K562 (cell line): ENCODE results near the gene STIL. TPM values are rescaled to one million over a fixed set of nuclear protein-coding genes. Genes with fewer than 3 reads are reported as not detected.

Experiments
- DIDO1 ChIP-seq: fragments of 450-650 bp; IDR thresholded peaks from 2 replicates; pipeline ENCODE4 v1.6.1; 2016; ENCODE audit warnings: low read depth, missing biosample characterization, missing genetic modification characterization
- EWSR1 ChIP-seq: fragments of 450-650 bp; IDR thresholded peaks from 2 replicates; pipeline ENCODE4 v1.6.1; 2018; ENCODE audit warnings: borderline replicate concordance, mild to moderate bottlenecking, low read depth, moderate library complexity; ENCODE audit not compliant: partially characterized antibody
- KLF16 ChIP-seq: IDR thresholded peaks from 2 replicates; pipeline ENCODE4 v1.6.1; 2016; ENCODE audit warnings: antibody characterized with exemption
- ZNF124 ChIP-seq: sonication (generic); formaldehyde crosslinking; IDR thresholded peaks from 2 replicates; pipeline ENCODE4 v1.8.1; 2022; ENCODE audit warnings: missing genetic modification reagents
- ZNF134 ChIP-seq: fragments of 250-450 bp; sonication (Bioruptor Pico); conservative IDR thresholded peaks from 2 replicates; pipeline ENCODE4 v1.4.0; 2020
- ZNF384 ChIP-seq: IDR thresholded peaks from 2 replicates; pipeline ENCODE4 v1.6.1; 2012; ENCODE audit warnings: low read depth, low read length, improper control_type of control experiment
- polyA plus RNA-seq, 8 experiments: library from polyadenylated mRNA; depleted of rRNA in 4 of 8; stranded (reverse) in 5 of 8; unstranded in 3 of 8; fragments of >200 nt; fragmentation: Nextera tagmentation in 2 of 8; fragmentation: Illumina TruSeq in 1 of 8; extraction: Ambion mirVana in 2 of 8; extraction: Trizol in 1 of 8; gene quantifications; 2 replicates each; pipeline versions ENCODE4 v1.2.1 to v1.2.3, GENCODE V29; 2011 to 2014; ENCODE audit warnings: inconsistent platforms in 1 of 8, missing spikeins in 1 of 8
- total RNA-seq, 7 experiments: library from RNA; depleted of rRNA in 6 of 7; stranded (reverse); fragments of >200 nt in 6 of 7; fragmentation: Illumina TruSeq in 2 of 7; extraction: Trizol in 2 of 7; gene quantifications; 2 replicates each; pipeline versions ENCODE4 v1.2.1 to v1.2.3, GENCODE V29; 2011 to 2021; ENCODE audit warnings: low replicate concordance in 1 of 7
- TF ChIP-seq, protein P1 (sequence below): fragments of 450-650 bp; IDR thresholded peaks from 2 replicates; pipeline ENCODE4 v1.6.1; 2018; ENCODE audit warnings: mild to moderate bottlenecking, low read depth; ENCODE audit not compliant: partially characterized antibody
- TF ChIP-seq, protein P2 (sequence below), 2 experiments: fragments of 450-650 bp; IDR thresholded peaks; 2 replicates each; pipeline ENCODE4 v1.6.1; 2016
- TF ChIP-seq, protein P3 (sequence below): IDR thresholded peaks from 3 replicates; pipeline ENCODE4 v1.6.1; 2011; ENCODE audit warnings: borderline replicate concordance, mild to moderate bottlenecking, moderate library complexity; ENCODE audit not compliant: insufficient read length; ENCODE audit errors: extremely low read depth
- TF ChIP-seq, protein P4 (sequence below): sonication (generic); formaldehyde crosslinking; IDR thresholded peaks from 2 replicates; pipeline ENCODE4 v1.8.0; 2022; ENCODE audit warnings: missing genetic modification reagents, mild to moderate bottlenecking, borderline replicate concordance
- TF ChIP-seq, protein P5 (sequence below), 2 experiments: fragments of 150-350 bp in 1 of 2; IDR thresholded peaks; 2 replicates each; pipeline ENCODE4 v1.6.1; 2012 to 2016; ENCODE audit warnings: low read depth in 2 of 2, low read length in 2 of 2, mild to moderate bottlenecking in 1 of 2, moderate library complexity in 1 of 2
- TF ChIP-seq, protein P6 (sequence below): sonication (generic); formaldehyde crosslinking; IDR thresholded peaks from 2 replicates; pipeline ENCODE4 v1.8.1; 2022; ENCODE audit warnings: missing genetic modification reagents

STIL gene
- total and polyA plus RNA-seq, 9 of the 15 experiments (the other 6 are each of a cell fraction or from before 2014, with no cell fraction given), result 10.5 to 77.4 (median 39.6) TPM

DNA sequence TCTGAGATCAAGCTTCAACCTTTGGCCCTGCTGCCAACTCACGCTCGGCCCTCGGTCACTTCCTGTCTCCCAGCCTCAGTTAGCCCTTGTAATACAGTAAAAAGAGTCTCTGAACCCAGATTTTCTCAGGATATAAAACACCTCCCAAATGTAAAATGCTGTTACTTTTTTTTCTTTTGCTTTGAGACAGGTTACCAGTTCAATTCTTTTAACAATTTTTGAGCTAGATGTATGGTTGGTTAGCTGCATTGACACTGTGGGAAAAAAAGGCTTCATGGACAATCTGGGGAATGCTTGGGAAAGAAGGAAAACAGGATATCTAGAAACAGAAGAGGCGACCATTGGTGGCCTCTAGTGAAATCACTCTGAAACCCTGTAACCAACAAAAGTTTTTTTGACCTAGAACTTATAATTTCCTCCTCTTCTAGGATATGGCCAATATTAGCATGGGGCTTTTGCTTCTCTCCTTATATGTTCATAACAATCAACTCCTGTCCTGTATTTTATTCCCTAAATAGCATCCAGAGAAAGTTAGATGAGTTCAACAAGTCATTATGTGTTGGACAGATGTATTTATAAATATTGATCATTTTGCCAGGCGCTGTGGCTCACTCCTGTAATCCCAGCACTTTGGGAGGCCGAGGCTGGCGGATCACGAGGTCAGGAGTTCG lies 21.0 kb upstream of the STIL start (continued):
- TF ChIP-seq, protein P1, sequence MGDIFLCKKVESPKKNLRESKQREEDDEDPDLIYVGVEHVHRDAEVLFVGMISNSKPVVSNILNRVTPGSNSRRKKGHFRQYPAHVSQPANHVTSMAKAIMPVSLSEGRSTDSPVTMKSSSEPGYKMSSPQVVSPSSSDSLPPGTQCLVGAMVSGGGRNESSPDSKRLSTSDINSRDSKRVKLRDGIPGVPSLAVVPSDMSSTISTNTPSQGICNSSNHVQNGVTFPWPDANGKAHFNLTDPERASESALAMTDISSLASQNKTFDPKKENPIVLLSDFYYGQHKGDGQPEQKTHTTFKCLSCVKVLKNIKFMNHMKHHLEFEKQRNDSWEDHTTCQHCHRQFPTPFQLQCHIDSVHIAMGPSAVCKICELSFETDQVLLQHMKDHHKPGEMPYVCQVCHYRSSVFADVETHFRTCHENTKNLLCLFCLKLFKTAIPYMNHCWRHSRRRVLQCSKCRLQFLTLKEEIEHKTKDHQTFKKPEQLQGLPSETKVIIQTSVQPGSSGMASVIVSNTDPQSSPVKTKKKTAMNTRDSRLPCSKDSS, result peak; percentile 10
- TF ChIP-seq DIDO1, result no peak
- TF ChIP-seq, protein P2, sequence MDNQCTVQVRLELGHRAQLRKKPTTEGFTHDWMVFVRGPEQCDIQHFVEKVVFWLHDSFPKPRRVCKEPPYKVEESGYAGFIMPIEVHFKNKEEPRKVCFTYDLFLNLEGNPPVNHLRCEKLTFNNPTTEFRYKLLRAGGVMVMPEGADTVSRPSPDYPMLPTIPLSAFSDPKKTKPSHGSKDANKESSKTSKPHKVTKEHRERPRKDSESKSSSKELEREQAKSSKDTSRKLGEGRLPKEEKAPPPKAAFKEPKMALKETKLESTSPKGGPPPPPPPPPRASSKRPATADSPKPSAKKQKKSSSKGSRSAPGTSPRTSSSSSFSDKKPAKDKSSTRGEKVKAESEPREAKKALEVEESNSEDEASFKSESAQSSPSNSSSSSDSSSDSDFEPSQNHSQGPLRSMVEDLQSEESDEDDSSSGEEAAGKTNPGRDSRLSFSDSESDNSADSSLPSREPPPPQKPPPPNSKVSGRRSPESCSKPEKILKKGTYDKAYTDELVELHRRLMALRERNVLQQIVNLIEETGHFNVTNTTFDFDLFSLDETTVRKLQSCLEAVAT (IDR thresholded peaks at IDR 0.05), result 0 out of 4 replicates have a peak, but pooled peaks of 1 of the 2 experiments have one; percentile 21
- no peak for TF ChIP-seq KLF16
- TF ChIP-seq, protein P3, sequence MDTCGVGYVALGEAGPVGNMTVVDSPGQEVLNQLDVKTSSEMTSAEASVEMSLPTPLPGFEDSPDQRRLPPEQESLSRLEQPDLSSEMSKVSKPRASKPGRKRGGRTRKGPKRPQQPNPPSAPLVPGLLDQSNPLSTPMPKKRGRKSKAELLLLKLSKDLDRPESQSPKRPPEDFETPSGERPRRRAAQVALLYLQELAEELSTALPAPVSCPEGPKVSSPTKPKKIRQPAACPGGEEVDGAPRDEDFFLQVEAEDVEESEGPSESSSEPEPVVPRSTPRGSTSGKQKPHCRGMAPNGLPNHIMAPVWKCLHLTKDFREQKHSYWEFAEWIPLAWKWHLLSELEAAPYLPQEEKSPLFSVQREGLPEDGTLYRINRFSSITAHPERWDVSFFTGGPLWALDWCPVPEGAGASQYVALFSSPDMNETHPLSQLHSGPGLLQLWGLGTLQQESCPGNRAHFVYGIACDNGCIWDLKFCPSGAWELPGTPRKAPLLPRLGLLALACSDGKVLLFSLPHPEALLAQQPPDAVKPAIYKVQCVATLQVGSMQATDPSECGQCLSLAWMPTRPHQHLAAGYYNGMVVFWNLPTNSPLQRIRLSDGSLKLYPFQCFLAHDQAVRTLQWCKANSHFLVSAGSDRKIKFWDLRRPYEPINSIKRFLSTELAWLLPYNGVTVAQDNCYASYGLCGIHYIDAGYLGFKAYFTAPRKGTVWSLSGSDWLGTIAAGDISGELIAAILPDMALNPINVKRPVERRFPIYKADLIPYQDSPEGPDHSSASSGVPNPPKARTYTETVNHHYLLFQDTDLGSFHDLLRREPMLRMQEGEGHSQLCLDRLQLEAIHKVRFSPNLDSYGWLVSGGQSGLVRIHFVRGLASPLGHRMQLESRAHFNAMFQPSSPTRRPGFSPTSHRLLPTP, result no peak
- TF ChIP-seq, protein P4, sequence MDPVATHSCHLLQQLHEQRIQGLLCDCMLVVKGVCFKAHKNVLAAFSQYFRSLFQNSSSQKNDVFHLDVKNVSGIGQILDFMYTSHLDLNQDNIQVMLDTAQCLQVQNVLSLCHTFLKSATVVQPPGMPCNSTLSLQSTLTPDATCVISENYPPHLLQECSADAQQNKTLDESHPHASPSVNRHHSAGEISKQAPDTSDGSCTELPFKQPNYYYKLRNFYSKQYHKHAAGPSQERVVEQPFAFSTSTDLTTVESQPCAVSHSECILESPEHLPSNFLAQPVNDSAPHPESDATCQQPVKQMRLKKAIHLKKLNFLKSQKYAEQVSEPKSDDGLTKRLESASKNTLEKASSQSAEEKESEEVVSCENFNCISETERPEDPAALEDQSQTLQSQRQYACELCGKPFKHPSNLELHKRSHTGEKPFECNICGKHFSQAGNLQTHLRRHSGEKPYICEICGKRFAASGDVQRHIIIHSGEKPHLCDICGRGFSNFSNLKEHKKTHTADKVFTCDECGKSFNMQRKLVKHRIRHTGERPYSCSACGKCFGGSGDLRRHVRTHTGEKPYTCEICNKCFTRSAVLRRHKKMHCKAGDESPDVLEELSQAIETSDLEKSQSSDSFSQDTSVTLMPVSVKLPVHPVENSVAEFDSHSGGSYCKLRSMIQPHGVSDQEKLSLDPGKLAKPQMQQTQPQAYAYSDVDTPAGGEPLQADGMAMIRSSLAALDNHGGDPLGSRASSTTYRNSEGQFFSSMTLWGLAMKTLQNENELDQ (CRISPR knock-in tag), result no peak
- TF ChIP-seq, protein P5, sequence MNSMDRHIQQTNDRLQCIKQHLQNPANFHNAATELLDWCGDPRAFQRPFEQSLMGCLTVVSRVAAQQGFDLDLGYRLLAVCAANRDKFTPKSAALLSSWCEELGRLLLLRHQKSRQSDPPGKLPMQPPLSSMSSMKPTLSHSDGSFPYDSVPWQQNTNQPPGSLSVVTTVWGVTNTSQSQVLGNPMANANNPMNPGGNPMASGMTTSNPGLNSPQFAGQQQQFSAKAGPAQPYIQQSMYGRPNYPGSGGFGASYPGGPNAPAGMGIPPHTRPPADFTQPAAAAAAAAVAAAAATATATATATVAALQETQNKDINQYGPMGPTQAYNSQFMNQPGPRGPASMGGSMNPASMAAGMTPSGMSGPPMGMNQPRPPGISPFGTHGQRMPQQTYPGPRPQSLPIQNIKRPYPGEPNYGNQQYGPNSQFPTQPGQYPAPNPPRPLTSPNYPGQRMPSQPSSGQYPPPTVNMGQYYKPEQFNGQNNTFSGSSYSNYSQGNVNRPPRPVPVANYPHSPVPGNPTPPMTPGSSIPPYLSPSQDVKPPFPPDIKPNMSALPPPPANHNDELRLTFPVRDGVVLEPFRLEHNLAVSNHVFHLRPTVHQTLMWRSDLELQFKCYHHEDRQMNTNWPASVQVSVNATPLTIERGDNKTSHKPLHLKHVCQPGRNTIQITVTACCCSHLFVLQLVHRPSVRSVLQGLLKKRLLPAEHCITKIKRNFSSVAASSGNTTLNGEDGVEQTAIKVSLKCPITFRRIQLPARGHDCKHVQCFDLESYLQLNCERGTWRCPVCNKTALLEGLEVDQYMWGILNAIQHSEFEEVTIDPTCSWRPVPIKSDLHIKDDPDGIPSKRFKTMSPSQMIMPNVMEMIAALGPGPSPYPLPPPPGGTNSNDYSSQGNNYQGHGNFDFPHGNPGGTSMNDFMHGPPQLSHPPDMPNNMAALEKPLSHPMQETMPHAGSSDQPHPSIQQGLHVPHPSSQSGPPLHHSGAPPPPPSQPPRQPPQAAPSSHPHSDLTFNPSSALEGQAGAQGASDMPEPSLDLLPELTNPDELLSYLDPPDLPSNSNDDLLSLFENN (IDR thresholded peaks at IDR 0.05; ENCODE audit: low read depth in 2 of 2, low read length in 2 of 2), result 0 out of 4 replicates have a peak, but pooled peaks of 1 of the 2 experiments have one; percentile 45
- TF ChIP-seq EWSR1, result no peak
- TF ChIP-seq, protein P6, sequence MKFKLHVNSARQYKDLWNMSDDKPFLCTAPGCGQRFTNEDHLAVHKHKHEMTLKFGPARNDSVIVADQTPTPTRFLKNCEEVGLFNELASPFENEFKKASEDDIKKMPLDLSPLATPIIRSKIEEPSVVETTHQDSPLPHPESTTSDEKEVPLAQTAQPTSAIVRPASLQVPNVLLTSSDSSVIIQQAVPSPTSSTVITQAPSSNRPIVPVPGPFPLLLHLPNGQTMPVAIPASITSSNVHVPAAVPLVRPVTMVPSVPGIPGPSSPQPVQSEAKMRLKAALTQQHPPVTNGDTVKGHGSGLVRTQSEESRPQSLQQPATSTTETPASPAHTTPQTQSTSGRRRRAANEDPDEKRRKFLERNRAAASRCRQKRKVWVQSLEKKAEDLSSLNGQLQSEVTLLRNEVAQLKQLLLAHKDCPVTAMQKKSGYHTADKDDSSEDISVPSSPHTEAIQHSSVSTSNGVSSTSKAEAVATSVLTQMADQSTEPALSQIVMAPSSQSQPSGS, result no peak
- no peak for TF ChIP-seq ZNF384
- TF ChIP-seq ZNF124, result no peak
- TF ChIP-seq ZNF134 (CRISPR knock-in tag), result no peak
